SW 1271 (cell line): ENCODE data around the gene MRPL49.
"Not testable (repeated sequence)": the region's sequence is repeated elsewhere in the genome, so short reads cannot be mapped to it uniquely, and the experiment has no call there.

Experiments used
- DNase-seq, 2 experiments: peaks; one replicate each; lab custom pipeline; 2025; lab: John Stamatoyannopoulos, UW

Gene MRPL49

DNA sequence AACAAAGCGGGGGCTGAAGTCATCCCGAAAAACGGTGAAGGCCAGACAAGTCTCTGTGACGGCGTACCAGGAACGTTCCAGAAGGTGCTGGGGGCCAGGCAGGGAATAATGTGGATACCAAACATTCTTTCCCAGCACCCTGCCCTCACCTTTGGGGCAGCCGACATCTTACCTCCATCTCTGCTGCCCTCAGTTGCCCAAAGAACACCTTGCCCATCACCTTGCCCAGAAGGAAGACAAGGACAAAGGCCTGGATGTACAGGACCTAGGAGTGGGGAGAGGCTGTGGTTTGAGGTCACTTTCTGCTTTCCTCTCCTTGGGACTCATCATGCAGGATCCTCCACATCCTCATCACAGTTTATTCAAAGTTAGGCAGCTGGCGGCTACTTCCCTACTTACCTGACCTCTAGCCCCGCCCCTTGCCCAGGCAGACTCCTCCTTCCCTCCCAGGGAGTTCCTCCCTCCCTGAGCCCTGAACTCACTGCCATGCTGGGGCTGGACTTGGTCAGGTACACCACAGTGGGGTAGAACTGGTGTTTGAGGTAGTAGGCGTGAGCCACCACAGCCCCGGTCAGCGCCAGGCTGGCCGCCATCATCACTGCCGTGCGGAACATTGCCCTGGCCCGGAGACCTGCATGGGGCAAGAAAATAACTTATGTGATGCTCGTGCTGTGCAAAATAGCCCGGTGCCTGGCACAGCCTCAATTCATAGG, 11.0 kb downstream of the MRPL49 start:
- DNase-seq = no peak

DNA sequence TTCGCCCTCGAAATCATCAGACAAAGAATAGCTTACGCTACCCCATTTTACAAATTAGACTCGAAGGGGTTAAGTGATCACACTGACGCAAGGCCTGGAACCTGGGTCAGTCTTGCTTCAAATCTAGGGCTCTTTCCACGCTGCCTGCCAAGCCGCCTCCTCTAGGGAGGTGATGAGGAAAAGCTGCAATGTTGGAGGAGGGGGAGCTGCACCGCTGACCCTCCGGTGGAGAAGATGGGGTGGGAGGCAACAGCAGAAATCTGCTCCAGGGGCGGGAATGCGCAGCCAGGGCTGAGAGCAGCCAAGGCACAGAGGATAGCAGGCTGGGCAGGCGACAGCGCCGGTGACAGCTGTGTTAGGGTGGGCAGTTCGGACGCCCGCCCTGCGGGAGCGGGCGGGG, 11.6 kb downstream of the MRPL49 start:
- DNase-seq = no peak

DNA sequence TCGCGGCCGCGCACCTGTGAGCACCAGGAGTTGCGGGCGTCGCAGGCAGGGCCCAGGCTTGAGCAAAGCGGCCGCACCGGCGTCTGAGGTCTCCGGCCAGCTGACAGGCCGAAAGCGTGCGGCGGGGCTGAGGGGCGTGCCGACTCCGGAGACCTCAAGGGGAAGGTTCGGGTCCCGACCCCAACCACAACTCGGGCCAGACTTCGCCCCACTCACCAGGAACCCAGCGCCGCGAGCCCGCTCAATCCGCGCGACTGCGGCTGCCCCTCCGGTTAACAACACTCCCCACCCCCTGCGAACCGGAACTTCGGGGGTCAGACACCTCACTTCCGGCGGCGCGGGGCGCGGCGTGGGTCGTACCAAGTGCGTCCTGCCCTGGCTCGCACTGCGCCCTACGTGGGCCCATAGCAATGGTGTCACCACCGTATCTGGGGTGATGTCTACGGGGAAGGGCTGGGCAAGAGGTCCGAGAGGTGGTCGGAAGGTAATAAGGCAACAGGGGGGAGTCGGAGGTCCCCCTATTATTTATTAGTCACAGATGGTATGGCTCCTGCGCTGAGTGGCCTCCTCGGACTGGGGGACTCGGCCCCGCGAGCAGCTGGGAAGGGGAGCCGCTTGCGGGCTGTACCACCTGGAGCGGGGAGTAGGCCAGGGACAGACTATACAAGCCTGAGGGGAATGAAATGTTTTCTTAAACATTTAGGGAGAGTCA, 12.3 kb downstream of the MRPL49 start, which contains the start of gene SYVN1:
Gene SYVN1, minus strand, starts transcription at position 280 of the 712 bp plus-strand sequence. CDS start 918 bp downstream, outside the sequence.
- peak; percentile 65 to 93 for DNase-seq

DNA sequence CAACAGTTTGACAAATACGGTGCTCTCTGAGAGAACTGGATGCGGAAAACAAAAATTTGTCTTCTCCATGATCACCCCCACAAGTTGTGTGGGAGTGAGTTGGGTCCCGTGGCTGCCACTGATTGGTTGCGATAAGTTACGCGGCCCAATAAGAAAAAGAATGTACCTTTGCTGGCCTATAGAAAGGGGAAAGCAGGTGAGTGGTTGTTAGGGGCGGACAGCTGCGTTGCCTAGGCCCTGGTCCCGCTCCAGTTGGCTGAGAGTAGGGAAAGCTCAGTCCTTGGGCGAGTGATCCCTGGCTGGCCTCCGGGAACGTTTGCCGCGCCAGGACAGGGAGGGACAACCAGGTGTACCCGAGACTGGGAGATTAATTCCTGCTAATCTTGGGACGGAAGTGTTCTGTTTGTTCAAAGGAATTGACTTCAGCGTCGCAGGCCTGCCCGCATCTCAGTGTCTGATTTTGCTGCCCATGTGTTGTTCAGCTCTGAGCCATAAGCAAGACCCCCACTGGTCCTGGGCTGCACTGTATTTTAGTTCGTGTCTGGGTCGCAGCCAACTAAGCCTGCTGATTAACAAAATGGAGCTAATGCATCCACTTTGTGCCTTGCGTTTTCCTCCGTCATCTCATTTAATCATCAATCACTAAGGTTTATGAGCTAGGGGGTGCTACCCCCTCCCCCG, 13.0 kb downstream of the MRPL49 start:
- DNase-seq = peak; percentile 94 to 98

DNA sequence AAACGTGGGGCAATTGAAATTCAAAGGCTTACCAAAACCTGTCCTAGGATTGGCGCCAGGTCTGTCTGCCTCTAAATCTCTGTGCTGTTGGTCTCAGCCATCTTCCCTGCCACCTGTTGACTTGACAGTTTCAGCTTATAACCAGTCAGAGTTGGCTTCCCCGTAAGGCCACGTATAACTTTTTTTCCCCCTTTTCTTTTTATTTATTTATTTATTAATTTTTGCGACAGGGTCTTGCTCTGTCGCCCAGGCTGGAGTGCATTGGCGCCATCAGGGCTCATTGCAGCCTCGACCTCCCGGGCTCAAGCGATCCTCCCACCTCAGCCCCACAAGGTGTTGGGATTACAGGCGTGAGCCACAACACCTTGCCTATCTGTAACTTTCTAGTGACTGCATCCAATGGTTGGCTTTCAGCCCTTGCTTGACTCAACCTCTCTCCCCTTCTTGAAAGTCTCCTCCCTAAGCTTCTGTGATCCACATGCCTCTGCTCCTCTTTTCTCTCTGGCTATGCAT, 13.6 kb downstream of the MRPL49 start:
- DNase-seq = no peak

DNA sequence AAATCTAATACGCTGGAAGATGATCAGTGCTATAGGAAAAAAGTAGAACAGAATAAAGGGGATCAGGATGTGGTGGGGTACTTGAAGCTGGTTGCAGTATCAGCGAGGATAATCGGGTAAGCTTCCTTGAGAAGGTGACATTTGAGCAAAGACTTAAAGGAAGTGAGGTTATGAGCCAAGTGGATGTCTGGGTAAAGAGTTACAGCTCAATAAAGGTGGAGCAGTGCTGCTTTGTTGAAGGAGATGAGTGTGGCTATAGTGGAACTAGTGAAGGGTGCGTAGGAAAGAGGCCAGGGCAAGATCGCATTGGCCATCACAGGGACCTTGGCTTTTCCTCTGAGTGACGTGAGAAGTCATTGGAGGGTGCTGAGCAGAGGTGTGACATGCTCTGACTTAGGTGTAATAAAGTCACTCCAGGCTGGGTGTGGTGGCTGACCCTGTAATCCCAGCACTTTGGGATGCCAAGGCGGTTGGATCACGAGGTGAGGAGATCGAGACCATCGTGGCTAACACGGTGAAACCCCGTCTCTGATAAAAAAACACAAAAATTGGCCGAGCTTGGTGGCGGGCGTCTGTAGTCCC, 14.5 kb downstream of the MRPL49 start:
- no peak for DNase-seq

DNA sequence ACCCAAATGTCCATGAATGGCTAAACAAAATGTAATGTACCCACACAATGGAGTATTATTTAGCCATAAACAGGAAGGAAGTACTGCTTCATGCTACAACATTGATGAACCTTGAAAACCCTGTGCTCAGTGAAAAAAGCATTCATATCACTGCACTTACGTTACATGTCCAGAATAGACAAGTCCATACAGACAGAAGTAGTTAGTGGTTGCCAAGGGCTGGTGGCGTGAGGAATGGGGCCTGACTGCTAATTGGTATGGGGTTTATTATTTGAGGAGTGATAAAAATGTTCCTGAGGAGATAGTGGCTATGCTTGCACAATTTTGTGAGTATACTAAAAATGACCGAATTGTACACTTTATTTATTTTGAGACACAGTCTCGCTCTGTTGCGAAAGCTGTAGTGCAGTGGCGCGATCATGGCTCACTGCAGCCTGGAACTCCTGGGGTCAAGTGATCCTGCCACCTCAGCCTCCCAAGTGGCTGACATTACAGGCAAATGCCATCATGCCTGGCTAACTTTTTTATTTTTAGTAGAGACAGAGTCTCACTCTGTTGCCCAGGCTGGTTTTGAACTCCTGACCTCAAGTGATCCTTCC, 19.9 kb downstream of the MRPL49 start:
- no peak for DNase-seq

DNA sequence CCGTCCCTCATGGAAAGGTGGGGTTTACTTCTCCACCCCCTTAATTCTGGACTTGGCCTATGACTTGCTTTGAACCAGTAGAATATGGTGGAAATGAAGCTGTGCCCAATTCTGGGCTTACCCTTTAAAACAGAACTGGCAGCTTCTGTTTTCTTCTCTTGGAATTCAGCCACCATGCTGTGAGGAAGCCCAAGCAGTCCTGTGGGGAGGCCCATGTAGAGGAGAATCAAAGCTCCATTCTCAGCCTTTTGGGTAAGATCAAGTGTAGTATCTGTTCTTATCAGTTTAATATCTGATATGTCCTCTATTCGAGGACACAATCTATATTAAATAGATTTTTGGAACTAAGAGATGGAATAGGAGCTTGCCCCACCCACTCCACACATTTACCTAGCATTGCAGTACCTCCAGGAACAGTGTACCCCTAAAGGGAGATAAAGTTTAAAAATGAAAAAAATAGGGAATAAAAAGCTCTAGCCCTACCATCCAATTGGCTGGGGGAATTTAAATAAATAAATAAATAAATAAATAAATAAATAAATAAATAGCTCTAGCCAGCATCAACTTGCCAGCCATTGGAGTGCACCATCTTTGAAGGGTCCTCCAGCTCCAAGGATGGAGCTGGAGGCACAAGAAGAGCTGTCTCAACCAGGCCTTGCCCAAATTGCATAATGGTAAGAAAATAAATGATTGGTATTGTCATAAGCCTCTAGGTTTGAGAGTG, 25.4 kb downstream of the MRPL49 start:
- DNase-seq = no peak

DNA sequence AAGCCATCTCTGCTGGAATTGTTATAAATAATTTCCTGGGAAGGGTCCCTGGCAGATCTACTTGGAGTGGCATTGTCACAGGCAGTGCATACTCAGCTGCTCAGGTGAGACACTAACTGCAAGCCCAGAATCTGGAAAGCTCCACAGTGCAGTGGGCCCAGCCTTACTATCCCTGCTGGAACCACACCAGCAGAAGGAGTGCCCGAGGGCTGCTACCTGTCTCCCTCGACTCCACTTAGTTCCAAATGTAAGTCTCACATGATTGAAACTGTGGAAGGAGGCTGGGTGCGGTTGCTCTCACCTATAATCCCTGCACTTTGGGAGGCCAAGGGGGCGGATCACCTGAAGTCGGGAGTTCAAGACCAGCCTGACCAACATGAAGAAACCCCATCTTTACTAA, 26.5 kb downstream of the MRPL49 start:
- no peak for DNase-seq

DNA sequence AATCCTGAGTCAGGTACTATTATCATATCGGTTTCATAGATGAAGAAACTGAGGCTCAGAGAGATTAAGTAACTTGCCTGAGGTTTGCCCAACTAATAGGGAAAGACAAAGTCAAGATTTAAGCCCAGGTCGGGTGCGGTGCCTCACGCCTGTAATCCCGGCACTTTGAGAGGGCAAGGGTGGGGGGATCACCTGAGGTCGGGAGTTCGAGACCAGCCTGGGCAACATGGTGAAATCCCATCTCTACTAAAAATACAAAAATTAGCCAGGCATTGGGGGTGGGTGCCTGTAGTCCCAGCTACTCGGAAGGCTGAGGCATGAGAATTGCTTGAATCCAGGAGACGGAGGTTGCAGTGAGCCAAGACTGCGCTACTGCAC, 28.0 kb downstream of the MRPL49 start:
- DNase-seq = not testable (repeated sequence)

DNA sequence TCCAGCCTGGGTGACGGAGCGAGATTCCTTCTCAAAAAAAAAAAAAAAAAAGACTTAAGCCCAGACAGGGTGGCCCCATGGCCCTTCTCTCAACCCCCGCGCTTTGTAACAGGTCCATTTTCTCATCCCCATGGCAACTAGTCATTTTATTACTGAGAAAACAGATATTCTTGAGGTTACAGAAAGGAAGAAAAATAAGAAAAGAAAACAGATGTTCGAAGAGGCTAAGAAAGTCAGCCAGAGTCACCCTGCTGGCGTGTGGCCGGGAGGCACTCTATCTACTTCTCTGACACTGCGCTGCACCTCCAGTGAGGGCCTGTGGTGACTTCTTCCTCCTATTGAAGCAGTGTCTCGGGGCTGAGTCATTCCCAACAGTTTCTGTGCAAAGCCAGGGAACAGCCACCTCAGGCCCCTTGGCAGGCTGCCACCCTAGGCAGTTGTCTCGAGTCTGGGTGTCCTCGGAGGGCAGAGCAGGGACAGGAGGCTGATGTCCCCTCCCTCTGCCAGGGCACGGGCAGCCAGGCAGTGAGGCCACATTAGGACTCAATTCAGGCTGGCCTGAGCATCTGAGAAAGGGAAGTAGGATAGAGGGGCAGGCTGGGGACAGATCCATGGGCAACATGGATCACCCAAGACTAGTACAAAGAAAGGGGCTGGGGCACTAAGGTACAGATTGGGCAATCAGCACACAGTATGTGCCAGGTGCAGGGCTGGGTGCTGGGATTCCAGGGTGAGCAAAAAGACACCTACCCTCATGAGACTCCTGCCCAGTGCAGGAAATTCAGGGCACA, 28.6 kb downstream of the MRPL49 start:
- peak; percentile 64 to 83 for DNase-seq

DNA sequence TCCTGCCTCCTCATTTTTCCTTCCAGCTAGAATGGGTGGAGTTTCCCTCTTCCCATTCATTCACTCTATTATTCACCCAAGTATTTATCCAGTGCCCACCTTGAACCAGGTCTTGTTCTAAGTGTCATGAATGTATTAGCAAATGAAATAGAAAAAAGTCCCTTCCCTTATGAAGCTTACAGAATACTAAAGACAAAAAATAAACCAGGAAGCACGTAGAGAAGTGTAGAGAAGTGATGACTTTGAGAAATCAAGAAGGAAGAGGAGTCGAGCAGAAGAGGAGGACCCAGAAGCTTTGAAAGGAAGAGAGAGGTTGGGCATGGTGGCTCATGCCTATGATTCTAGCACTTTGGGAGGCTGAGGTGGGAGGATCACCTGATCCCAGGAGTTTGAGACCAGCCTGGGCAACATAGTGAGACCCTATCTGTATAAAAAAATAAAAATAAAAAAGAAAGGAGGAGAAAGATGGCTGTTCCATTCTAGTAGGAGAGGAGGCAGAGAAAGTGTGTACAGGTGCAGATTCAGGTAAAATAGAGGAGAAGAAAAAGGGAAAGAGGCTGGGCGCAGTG, 29.3 kb downstream of the MRPL49 start:
- no peak for DNase-seq

DNA sequence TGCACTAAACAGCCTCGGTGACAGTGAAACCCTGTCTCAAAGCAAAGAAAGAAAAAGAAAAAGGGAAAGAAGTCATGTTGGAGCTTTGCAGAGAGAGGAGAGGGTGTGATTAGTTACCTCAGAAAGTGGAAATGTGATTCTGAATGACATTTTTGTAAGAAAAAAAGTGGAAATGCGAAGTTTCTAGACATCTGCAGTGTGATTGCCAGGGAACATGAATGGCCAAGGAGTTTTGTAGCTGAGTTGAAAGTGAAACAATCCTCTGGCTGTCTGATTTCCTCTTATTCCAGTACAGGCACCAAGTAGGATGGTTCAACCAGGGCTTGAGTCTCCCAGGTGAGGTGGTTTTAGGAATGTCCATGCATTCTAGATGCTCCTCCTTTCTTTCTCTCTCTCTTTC, 30.0 kb downstream of the MRPL49 start:
- DNase-seq = no peak

DNA sequence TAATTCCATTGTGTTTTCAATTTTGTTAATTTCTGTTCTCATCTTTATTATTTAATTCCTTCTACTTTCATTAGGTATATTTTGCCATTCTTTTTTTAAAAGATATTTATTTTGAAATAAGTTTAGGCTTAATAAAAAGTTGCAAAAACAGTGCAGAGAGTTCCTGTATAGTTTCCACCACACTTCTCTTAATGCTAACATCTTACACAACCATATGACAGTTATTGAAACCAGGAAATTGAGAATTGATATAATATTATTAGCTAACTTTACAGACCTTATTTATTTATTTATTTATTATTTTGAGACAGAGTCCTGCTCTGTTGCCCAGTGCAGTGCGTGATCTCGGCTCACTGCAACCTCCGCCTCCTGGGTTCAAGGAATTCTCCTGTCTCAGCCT, 34.1 kb downstream of the MRPL49 start:
- DNase-seq = no peak

DNA sequence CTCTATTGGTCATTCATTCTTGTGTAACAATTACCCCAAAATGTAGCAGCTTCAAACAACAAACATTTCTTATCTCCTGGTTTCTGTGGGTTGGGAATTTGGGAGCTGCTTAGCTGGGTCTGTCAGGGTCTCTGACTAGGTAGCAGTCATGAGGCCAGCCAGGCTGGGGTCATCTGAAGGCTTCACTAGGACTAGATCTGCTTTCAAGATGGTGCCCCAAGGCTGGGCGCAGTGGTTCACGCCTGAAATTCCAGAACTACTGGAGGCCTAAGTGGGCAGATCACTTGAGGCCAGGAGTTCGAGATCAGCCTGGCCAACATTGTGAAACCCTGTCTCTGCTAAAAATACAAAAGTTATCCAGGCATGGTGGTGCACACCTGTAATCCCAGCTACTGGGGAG, 34.8 kb downstream of the MRPL49 start:
- DNase-seq = no peak

DNA sequence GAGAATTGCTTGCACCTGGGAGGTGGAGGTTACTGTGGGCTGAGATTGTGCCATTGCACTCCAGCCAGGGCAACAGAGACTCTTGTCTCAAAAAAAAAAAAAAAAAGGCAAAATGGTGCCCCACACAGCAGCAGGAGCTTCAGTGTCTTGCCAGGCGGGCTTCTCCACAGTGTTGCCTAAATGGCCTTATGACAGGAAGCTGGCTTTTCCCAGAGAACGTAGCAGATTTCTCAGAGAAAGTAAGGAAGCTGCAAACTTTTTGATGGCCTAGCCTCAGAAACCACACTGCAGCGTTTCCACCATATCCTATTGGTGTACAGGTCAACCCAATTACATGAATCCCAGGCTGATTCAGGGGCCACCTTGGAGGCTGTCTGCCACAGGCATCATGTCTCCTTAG, 35.2 kb downstream of the MRPL49 start:
- no peak for DNase-seq

DNA sequence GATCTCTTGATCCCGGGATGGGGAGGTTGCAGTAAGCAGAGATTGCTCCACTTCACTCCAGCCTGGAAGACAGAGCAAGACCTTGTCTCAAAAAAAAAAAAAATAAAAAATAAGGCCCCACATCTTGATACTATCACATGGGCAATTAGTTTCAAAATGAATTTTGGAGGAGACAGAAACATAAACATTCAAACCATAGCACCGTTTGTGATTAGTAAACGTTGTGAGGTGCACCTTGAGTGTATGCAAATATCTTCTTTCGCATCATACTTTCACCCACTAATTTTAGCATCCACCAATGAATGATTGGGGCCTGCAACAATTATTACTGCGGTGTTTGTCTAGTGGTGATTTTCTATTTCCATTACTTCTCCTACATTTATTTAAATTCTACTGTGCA, 36.9 kb downstream of the MRPL49 start:
- DNase-seq = no peak

DNA sequence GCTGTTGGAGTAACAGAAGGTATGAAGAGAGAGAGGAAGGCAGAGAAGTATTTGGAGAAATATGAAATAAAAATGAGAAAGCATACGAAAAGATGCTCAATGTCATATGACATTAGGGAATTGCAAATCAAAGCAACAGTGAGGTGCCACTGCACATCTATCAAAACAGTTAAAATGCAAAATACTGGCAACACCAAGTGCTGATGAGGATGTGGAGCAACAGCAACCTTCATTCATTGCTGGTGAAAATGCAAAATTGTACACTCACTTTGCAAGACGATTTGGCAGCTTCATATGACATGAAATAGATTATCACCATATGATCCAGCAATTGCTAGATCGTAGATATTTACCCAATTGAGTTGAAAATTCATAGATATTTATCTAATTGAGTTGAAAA, 38.5 kb downstream of the MRPL49 start:
- DNase-seq = no peak

DNA sequence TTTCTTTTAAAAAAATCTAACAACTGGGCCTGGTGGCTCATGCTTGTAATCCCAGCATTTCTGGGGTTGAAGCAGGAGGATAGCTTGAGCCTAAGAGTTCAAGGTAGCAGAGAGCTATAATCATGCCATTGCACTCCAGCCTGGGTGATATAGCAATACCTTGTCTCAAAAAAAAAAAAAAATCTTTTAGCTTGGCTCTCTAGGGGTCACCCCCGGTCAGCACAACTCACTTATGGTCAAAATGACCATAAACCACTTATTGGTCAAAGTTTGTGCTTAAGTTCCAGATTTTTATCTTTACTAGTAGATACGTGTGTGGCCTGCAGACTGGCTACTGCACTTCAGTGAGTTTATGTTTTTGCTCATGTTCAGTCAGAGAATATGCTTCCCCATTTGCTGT, 41.6 kb downstream of the MRPL49 start:
- no peak for DNase-seq
